Thymus (tissue), 11 donors: ENCODE measurements around the gene PITPNB. TPM values are rescaled to one million over a fixed set of nuclear protein-coding genes. Genes with fewer than 3 reads are reported as not detected.

Experiments used
- DNase-seq, 9 donors: peaks; one replicate each; pipeline ENCODE4 v3.0.0-alpha.2; 2013; ENCODE audit warnings: low spot score in 9 of 9, low read depth in 6 of 9, missing footprints in 1 of 9
- H3K27ac ChIP-seq, 2 donors: one replicate each; pipeline ENCODE4 v1.5.1; 2013; ENCODE audit warnings: control low read depth in 1 of 2, low read depth in 1 of 2, low read length in 1 of 2, mild to moderate bottlenecking in 1 of 2, moderate library complexity in 1 of 2
- H3K27me3 ChIP-seq, 2 donors: one replicate each; pipeline ENCODE4 v1.5.1; 2013; ENCODE audit warnings: low read length in 1 of 2; ENCODE audit not compliant: control insufficient read depth in 2 of 2, insufficient read depth in 1 of 2
- H3K36me3 ChIP-seq, 2 donors: one replicate each; pipeline ENCODE4 v1.5.1; 2013; ENCODE audit warnings: low read length in 1 of 2, mild to moderate bottlenecking in 1 of 2, moderate library complexity in 1 of 2; ENCODE audit not compliant: control insufficient read depth in 2 of 2, insufficient read depth in 2 of 2
- H3K4me1 ChIP-seq, 2 donors: one replicate each; pipeline ENCODE4 v1.5.1; 2013; ENCODE audit warnings: low read length in 2 of 2; ENCODE audit not compliant: control insufficient read depth in 2 of 2, insufficient read depth in 2 of 2
- H3K4me3 ChIP-seq, 2 donors: one replicate each; pipeline ENCODE4 v1.5.1; 2013; ENCODE audit warnings: low read length in 2 of 2, control low read depth in 1 of 2, mild to moderate bottlenecking in 1 of 2
- H3K9me3 ChIP-seq, 2 donors: one replicate each; pipeline ENCODE4 v1.5.1; 2013; ENCODE audit warnings: low read length in 1 of 2, mild to moderate bottlenecking in 1 of 2; ENCODE audit not compliant: control insufficient read depth in 2 of 2, insufficient read depth in 1 of 2
- WGBS: extraction: QIAGEN DNeasy Blood & Tissue Kit; methylation state at CpG from one replicate; pipeline ENCODE4 v1.1.7; 2013; 5-methylcytosine and 5-hydroxymethylcytosine counted together
- polyA plus RNA-seq: library from polyadenylated mRNA; stranded (reverse); fragments of 200-250 nt; gene quantifications from one replicate; pipeline ENCODE4 v1.2.3, GENCODE V29; 2013
- total RNA-seq: library from RNA; stranded (reverse); fragments of 120-200 nt; gene quantifications from one replicate; pipeline ENCODE4 v1.2.4, GENCODE V29; 2013
- donor health status: healthy.

The PITPNB gene
- total and polyA plus RNA-seq, 2 donors: 14.1 to 37.3 TPM

DNA sequence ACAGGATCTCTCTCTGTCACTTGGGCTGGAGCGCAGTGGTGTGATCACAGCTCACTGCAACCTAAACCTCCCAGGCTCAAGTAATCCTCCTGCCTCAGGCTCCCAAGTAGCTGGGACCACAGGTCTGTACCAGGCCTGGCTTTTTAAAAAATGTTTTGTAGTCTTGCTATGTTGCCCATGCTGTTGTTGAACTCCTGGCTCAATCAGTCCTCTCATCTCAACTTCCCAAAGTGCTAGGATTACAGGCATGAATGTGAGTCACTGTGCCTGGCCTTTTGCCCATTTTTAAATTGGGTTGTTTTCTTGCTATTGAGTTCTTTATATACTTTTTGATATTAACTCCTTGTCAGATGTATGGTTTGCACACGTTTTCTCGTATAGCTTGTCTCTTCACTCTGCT, 33.0 kb upstream of the PITPNB start:
- Histone ChIP-seq H3K4me3 (no peak overlapping the region), H3K27ac (no peak overlapping the region), H3K36me3 (no peaks in the 10 kb centered on the region), H3K9me3 (no peaks in the 10 kb centered on the region), H3K4me1 (no peaks in the 10 kb centered on the region), H3K27me3 (no peaks in the 10 kb centered on the region)
- WGBS: 98% methylated on average over 3 of the region's 3 CpGs
- no peak for DNase-seq

GRCh38 chr22:27949421-27949820, 30.4 kb upstream of the PITPNB start:
- H3K4me1 ChIP-seq: no peaks in the 10 kb centered on the region
- no peak overlapping the region for H3K27ac ChIP-seq
- no peaks in the 10 kb centered on the region for H3K27me3 ChIP-seq
- no peaks in the 10 kb centered on the region for H3K9me3 ChIP-seq
- WGBS: 96% methylated on average over 3 of the region's 3 CpGs
- H3K36me3 ChIP-seq: no peaks in the 10 kb centered on the region
- H3K4me3 ChIP-seq: no peak overlapping the region
- no peak for DNase-seq

- H3K27ac ChIP-seq: no peak overlapping the region
- DNase-seq: no peak
- no peak overlapping the region for H3K4me3 ChIP-seq
- H3K27me3 ChIP-seq: no peaks in the 10 kb centered on the region
- H3K4me1 ChIP-seq: no peaks in the 10 kb centered on the region
- no peaks in the 10 kb centered on the region for H3K9me3 ChIP-seq
- 95% methylated on average over 2 of the region's 2 CpGs for WGBS
- no peaks in the 10 kb centered on the region for H3K36me3 ChIP-seq
Measured at GRCh38 chr22:27948569-27948968, 29.5 kb upstream of the PITPNB start.

DNA sequence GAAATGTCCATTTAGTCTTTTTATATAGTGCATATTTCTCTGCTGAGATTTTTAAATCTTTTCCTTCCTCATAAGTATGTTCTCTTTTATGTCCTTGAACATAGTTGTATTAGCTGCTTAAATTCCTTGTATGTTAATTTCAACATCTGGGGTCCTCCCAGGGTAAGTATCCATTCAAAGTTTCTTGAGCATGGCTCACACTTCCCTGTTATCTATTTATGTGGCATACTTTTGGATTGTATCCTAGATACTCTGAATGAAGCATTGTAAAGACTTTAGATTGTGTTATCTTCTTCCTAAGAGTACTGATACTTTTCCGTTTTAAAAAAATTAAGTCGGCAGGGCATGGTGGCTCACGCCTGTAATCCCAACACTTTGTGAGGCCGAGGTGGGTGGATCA, 28.4 kb upstream of the PITPNB start:
- Histone ChIP-seq H3K4me1 (no peaks in the 10 kb centered on the region), H3K4me3 (no peak overlapping the region), H3K9me3 (no peaks in the 10 kb centered on the region), H3K27me3 (no peaks in the 10 kb centered on the region), H3K27ac (no peak overlapping the region), H3K36me3 (no peaks in the 10 kb centered on the region)
- over 99% methylated on average over 4 of the region's 4 CpGs for WGBS
- no peak for DNase-seq

DNA sequence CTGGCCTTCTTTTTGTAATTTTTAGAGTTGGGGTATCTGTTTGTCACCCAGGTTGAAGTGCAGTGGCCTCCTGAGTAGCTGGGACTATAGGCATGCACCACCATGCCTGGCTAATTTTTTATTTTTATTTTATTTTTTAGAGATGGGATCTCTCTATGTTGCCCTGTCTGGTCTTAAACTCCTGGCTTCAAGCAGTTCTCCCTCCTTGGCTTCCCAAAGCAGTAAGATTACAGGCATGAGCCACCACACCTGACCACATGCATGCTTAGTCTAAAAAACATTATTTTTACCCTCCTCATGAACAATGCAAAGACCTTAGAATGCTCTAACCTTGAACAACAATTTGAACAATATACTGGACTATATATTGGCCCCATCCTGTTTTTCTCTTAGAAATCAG, 22.1 kb upstream of the PITPNB start:
- no peaks in the 10 kb centered on the region for H3K27me3 ChIP-seq
- no peaks in the 10 kb centered on the region for H3K36me3 ChIP-seq
- H3K9me3 ChIP-seq: no peaks in the 10 kb centered on the region
- H3K4me3 ChIP-seq: no peak overlapping the region
- H3K4me1 ChIP-seq: no peaks in the 10 kb centered on the region
- H3K27ac ChIP-seq: no peak overlapping the region
- DNase-seq: no peak

GRCh38 chr22:27937453-27937852, 18.4 kb upstream of the PITPNB start:
- DNase-seq: no peak
- 97% methylated on average over 2 of the region's 2 CpGs for WGBS
- no peaks in the 10 kb centered on the region for H3K9me3 ChIP-seq

GRCh38 chr22:27935897-27936296, 16.8 kb upstream of the PITPNB start:
- DNase-seq: no peak
- no peak overlapping the region for H3K27ac ChIP-seq
- H3K27me3 ChIP-seq: no peaks in the 10 kb centered on the region
- no peaks in the 10 kb centered on the region for H3K4me1 ChIP-seq
- no peak overlapping the region for H3K4me3 ChIP-seq
- WGBS: 97% methylated on average over 1 of the region's 1 CpG
- no peaks in the 10 kb centered on the region for H3K9me3 ChIP-seq
- no peaks in the 10 kb centered on the region for H3K36me3 ChIP-seq

More at GRCh38 chr22:27937453-27937852, 18.4 kb upstream of the PITPNB start:
- H3K4me3 ChIP-seq: no peak overlapping the region
- H3K27ac ChIP-seq: no peak overlapping the region
- H3K27me3 ChIP-seq: no peaks in the 10 kb centered on the region
- no peaks in the 10 kb centered on the region for H3K36me3 ChIP-seq
- no peaks in the 10 kb centered on the region for H3K4me1 ChIP-seq

GRCh38 chr22:27934069-27934468, 15.0 kb upstream of the PITPNB start:
- 97% methylated on average over 5 of the region's 5 CpGs for WGBS
- Histone ChIP-seq H3K4me3 (no peak overlapping the region), H3K27ac (no peak overlapping the region), H3K27me3 (no peaks in the 10 kb centered on the region), H3K36me3 (no peaks in the 10 kb centered on the region), H3K9me3 (no peaks in the 10 kb centered on the region), H3K4me1 (no peaks in the 10 kb centered on the region)
- DNase-seq: no peak

- no peak for DNase-seq
- WGBS: 97% methylated on average over 9 of the region's 9 CpGs
- H3K27ac ChIP-seq: no peak overlapping the region
Measured at GRCh38 chr22:27933186-27933983, 14.3 kb upstream of the PITPNB start.

More at GRCh38 chr22:27933186-27933983, 14.3 kb upstream of the PITPNB start:
- Histone ChIP-seq H3K27me3 (no peaks in the 10 kb centered on the region), H3K36me3 (no peaks in the 10 kb centered on the region), H3K4me3 (no peak overlapping the region), H3K4me1 (no peaks in the 10 kb centered on the region), H3K9me3 (no peaks in the 10 kb centered on the region)
